NCI-H510A treated with DMSO at 0.1 percent for 48 hours (cell line): ENCODE data around the gene MME.
A peak's percentile ranks its signal among the peaks of the same experiment; 100 is the strongest.
"Not testable (repeated sequence)": the region's sequence is repeated elsewhere in the genome, so short reads cannot be mapped to it uniquely, and the experiment has no call there.

Source experiments
- DNase-seq: peaks from one replicate; lab custom pipeline; 2025; lab: John Stamatoyannopoulos, UW

Gene MME

DNA sequence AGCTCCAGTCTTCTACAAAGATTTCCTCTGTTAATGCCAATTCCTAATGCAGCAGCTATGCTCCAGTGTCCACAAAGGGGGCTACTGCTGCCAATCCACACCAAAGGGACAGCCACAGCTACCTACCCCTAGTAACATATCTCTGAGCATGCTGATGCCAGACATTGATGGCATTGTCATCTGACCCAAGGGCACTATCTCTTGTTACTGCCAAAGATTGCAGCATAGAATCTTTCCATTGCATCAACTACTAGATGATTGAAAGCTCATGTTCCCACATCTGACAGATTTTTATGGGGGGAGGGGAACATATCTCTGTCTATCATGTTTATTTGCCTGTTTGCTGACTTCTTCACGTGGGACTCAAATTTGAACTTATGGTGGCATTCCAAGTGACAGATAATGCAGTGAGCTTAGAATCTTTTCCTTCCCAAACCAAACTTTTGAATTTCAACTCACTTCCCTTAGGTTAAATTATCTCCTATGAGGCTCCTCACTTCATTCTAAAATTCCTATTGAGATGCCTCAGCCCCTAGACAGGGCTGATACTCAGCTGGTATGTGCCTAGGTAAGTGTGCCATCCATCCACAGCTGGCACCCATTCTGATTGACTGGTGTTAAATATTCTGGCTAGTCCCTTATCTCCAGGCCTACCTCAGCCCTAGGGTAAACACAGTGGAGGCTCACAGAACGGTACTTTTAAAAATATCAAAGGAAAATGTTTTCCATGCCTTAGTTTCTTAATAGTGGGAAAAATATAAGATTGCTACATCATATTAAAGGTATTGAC is 113.0 kb downstream of the MME start:
- no peak for DNase-seq

DNA sequence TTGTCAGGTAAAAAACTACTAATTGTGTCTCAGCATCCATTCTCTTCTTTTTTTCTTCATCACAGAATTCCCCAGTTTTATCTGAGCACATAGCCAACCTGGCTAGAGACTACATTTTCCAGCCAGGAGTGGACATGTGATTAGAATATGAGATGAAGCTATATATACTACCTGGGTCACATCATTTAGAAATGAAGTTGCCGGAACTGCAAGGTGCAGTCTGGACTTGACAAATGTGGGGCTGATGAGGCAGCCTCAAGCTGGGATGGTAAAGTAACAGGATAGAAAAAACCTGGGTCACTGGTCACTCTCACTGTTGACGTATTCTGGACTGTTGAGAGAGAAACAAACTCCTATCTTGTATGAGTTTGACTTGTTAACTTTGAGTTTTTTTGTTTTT is 113.7 kb downstream of the MME start:
- DNase-seq, result no peak

DNA sequence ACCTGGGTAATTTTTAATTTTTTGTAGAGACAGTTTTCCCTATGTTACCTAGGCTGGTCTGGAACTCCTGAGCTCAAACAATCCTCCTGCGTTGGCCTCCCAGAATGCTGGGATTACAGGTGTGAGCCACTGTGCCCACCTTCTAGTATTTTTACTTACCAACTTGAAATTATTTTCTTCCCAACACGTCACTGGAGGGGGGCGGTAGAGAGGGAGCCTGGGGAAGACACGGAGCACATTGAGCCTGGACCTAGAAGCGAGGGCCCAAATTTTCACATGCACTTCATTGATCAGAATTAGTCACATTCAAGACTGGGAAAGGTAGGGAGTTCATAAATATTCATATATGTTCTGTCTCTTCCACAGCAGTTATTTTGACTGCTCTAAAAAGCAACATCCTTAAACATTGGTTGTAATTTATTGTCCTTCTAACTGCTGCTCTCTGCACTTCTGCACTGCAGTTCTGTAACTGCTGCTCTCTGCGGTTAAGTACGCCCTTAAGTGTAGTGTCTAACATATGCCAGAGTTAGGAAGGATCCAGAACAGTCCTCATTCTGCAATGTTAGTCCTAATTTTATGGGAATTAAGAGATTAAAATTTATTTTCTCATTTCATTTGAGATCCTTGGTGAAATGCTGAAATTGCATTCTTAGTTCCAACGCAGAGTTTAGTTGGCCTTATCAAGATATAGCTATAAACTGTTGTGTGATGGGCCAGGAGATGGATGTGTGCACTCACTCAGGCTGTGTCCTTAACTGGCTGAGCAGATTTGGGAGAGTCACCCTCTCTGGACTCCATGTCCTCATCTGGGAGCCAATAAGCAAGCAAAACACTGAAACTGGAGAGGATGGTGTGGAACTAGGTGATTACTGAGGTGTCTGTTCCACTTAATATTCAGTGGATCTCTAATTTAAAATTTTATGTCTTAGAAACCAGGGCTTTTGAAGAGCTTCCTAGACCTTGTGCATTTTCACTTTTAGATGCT is 115.1 kb downstream of the MME start:
- no peak for DNase-seq

DNA sequence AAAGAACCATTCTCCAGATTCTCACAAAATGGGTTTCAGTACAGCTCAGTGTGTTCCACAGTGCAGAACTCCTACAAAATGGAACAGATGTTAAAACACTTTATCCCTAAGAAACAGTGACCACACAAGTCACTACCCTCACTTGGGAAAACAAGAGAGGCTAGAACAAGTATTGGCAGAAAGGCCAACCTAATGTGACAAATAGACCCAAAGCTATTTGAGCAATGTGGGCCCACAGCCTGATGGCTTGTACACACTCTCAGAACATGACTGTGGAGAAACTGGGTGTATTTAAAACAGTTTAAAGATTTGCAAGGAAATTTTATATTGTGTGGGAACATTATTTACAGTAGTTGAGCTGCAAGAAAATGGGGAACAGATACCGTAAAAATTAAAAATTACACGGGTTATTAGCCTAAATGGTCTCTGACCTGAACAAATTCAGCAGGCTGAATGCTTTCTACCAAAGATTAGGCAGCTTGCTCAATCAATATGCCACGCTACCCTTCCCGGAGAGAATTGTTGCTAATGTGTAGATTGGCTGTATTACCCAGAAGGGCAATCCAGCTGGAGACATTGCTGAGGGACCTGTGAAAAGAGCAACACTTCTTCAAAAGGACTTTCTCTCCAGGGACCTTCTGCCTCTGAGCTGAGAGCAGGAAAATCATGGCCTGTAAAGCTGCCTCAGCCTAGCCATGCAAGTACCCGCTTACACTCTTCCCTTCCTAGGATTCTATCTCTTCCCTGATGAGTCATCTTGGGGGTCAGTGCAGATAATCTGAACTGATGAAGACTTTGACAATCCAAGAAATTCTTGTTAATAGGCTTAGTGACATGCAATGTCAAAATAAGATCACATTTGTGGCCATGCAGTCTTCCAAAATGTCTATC is 116.3 kb downstream of the MME start:
- DNase-seq, result no peak

DNA sequence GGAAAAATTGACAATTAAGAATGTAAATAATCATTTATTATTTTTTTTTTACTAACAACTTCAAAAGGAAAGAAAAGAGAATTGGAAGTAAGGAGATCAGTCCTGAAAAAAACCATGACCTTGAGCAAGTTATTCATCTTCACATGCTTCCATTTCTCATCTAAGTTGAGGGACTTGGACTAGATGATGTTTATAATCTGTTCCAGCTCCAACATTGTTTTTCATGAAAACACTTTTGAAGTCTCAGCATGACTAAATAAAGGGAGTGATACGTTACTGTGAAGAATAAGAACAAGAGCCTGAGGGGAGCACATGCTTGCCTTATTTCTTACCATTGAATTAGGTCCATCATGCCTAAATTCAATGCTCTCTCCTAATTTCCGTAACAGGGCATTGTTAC is 117.7 kb downstream of the MME start:
- no peak for DNase-seq

DNA sequence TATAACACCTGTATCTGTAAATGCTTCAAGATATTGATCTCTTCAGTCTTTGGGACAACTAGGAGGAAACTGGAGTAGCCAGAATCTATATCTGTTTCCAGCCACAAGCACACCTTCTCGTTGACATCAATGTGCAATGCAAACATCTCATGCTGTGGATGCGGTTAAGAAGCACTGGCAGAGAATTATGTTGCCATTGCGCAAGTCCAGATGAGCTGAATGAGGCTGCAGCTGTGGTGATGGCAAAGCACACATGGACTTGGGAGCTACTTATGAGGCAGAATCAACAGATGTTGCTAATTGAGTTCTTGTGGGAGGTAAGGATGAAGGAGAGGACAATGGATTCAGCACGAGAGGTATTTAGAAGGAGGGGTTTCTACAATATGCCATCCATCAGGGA is 122.5 kb downstream of the MME start:
- DNase-seq, result peak; percentile 23

DNA sequence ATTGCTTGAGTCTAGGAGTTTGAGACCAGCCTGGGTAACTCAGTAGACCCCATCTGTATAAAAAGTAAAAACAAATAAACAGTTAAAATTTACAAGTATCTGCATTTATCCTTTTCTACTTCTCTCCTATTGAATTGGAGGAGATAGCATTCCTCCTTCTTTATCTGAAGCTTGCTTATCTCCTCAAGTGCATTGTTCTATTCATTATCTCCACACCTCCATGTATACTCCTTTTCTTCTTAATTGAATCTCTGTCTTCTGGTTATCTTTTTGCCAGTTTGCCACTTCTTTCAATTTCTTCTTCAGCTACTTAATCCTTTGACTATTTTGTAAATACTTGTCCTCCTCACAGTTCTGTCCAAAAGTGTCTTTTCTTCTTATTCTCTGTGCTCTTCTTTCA is 124.7 kb downstream of the MME start:
- no peak for DNase-seq

DNA sequence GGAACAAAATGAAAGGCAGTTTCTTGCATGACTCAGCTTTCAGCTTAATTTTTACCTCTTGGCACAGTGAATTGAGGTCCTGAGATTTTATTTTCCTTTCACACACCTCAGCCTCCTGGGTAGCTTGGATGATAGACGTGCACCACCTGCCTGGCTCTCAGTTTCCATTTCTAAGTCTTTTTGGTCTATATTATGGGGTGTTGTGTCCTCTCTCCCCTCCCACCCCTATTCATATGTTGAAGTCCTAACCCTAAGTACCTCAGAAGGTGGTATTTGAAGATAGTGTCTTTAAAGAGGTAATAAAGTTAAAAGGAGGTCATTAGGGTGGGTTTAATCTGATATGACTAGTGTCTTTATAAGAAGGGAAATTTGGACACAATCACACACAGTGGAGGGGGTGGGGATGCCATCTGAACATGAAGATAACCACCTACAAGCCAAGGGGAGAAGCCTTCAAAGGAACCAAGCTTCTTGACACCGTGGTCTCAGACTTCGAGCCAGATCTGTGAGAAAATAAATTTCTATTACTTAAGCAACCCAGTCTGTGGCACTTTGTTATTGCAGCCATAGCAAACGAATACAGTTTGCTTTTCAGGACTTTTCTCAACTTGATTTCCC is 128.2 kb downstream of the MME start:
- DNase-seq, result no peak

DNA sequence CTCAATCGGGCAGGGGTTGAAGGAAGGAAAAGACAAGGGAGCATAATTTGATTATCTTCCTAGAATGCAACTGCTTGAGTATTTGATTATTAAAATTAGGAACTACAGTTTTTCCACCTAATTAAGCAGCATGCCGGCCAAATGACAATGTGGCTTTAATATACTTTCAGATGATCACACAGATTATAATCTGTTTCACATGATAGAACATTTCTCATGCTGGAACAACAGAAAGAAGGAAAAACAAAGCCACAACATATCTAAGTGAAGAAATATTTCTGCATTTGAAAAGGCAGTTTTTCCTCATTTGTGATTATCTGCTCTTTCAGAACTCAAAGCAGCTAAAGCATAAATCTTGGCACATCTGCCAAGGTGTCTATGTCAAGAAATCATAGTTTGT is 130.6 kb downstream of the MME start:
- no peak for DNase-seq

DNA sequence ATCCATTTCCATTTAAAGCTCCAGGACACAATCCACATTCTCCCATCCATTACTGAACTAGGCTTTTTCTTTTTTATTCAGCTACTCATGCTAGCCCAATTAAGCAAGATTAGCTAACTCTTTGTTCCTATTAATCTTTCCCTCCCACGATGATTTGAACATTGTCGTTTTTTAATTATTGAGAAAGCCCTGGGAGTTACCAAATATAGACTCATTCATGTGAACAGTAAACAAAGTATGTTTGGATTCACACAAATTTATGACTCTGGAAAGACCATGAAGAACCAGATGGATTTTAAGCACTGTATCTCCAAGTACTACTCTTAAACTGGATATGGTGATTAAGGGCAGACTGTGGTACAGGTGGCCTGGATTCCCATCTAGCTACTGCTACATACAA is 131.1 kb downstream of the MME start:
- no peak for DNase-seq

DNA sequence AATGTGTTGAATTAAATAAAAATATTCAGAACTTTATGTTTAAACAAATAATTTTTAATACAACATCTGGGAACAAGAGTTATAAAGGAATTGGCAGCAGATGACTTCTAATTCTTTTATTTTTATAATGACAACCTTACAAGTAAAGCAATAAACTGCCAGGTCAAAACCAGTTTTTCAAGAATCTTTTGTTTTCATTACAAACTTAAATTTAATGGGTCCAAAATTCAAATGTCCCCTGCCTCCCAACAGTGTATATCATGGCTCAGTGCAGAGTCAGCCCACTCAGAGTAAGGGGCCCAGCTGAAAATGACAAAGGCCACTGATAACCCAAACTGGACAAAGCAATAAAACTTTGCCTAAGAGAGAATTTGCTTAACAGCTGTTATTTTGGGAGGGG is 131.8 kb downstream of the MME start:
- DNase-seq, result no peak

DNA sequence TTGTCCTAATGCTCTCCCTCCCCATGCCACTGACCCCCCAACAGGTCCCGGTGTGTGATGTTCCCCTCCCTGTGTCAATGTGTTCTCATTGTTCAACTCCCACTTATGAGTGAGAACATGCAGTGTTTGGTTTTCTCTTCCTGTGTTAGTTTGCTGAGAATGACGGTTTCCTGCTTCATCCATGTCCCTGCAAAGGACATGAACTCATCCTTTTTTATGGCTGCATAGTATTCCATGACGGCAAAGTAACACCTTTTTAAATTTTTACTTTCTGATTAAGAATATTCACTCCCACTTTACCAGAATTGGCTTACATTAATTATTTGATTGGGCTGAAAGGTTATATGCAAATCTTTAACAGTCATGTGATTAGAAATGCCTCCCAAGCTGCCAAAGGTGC is 135.9 kb downstream of the MME start:
- DNase-seq, result not testable (repeated sequence)

DNA sequence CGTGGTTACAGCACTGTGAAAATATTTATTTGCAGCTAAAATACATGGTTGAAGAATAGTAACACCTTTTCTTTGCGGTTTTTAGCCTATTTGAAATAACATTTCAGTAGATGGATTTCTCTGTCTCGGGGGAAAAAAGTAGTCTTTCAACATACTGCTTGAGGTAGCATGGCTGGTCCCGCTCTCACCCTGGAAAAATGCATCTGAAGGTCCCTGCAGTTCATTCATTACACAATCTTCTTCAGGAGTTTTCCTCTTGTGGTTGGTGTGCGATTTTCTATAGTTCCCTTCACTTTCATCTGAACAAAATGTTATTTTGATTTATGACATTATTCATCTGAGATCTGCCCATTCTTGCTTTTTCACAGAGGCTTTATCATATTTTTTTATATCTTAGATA is 137.5 kb downstream of the MME start:
- DNase-seq, result no peak

DNA sequence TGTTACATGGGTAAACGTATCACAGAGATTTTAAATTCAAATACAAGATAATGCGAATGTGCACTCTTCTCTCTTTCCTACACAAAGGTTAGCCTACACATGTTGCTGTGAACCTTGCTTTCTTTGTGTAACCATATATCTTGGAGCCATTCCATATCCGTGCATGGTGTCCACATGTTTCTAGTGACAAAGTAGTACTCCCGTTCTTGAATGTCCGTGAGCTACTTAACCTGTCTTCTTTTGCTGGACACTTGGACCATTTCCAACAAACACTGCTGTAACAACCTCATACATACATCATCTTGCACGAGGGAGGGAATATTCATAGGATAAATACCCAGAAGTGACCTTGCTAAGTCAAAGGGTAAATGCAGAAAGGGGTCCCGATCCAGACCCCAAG is 138.3 kb downstream of the MME start:
- DNase-seq, result no peak

DNA sequence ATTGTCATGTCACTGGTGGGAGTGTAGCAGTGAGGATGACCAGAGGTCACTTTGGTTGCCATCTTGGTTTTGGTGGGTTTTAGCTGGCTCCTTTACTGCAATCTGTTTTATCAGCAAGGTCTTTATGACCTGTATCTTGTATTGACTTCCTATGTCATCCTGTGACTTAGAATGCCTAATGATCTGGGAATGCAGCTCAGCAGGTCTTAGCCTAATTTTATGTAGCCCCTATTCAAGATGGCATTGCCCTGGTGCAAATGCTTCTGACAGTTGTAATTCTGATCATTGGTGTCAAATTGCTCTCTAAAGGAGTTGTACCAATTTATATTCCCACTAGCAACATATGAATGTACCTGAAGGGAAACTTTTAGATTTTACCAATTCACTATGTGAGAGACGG is 139.0 kb downstream of the MME start:
- no peak for DNase-seq

DNA sequence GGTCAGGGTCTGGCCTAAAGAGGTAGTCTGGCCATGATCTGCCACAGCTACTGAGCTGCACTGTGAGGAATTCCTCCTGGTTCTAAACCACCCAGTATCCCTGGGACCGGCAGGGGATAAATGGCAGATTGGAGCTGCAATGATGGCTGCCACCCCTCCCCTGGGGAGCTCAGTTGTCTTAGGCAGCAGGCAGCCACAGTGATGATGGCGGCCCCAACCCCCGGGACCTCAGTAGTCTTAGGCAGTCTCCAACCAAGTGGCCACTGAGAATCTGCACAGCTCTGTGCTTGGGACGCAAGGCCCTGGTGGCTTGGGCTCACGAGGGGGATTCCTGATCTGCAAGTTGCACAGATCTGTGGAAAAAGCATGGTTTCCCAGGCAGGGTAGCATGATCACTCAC is 145.3 kb downstream of the MME start:
- no peak for DNase-seq

DNA sequence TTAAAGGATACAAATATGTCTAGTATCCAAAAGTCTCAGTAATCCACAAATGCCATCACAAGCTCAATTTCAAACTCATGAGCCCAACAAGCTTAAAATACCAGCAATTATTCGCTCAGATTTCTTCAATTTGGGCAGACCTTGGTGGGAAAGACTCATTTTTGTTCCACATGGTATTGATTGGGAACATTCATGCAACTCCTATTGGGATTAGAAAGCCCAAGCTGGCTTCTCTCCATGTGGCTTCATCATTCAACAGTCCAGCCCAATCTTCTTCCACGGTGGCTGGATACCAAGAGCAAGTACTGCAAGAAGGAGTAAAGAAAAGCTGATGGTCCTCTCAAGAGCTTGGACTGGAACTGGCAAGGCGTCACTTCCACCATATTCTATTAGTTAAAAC is 147.0 kb downstream of the MME start:
- DNase-seq, result no peak

DNA sequence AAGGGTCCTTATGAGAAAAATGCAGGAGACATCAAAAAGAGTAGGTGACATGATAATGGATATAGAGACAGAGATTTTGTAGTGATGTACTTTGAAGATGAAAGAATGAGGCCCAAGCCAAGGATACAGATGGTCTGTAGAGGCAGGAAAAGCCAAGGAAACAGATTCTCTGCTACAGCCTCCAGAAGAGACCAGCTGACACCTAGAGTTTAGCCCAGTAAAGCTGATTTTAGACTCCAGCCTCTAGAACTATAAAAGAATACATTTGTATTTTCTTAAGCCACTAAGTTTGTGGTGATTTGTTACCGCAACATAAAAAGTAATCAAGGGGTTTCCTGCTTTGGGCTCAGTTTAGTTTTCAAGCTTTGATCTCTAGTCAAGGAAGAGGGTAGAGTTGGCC is 148.6 kb downstream of the MME start:
- no peak for DNase-seq

DNA sequence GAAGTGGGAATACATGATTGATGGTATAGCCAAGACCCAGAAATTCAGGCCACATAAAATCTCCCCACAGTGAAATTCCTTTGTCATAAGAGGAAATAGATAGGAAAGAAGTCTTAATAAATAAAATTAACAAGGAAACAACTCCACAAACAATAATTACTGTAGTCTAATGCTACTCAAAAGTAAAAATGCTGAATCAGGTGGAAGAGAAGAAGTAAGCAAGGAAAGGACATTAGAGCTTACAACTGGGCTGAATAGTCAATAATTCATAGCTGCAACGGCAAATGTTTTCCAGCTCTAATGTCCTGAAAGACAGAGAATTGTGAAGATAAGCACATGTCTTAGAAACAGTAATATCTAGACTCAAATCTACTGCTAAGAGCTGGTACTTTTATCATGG is 149.0 kb downstream of the MME start:
- no peak for DNase-seq

DNA sequence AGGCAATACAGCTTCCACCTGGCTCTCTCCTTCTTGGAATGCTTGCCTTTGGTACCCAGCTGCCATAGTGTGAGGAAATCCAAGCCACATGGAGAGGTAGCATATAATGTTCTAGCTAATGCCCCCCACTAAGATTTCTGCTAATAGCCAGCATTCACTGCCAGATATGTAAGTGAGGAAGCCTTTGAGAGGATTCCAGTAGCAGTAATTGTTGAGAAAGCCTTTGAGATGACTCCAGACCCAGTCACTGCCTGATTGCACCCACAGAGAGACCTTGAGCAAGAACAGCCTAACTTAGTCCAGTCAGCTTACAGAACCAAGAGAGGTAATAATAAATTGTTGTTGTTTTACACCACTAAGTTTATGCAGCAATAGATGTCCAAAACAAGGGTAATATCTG is 150.3 kb downstream of the MME start:
- DNase-seq, result no peak

DNA sequence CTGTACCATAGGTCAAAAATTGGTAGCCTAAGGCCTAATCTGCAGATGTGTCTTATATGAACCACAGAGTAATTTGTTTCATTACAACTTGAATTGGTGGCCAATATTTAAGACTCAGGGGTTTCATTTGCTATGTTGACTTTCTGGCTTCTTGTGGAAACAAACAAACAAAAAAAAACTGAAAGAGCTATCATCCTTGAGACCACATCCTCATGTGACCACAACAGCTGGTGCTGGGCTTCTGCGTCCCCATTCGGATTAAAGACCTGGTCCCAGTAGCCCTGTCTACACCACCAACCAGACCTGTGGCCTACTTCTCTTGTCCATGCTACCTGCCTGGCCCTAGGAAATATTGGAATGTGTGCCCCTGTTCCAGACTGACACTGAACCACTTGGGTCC is 151.7 kb downstream of the MME start:
- DNase-seq, result no peak

DNA sequence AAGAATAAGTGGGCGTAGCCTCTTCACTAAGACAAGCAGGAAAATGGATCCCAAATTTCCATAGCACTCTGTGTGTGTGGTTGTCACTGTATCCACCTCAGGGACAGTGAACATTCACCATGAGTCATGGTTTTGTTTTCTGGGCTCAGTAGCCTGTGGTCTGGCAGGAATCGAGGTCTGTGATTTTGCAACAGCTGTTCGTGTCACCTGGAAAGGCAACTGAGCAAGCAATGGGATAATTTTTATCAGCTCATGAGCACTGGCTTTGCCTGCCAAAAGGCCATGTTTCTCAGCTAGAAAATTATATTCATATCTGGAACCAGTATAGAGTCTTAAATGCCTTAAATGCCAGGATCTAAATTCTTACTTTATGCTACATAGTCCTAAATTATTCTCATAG is 152.5 kb downstream of the MME start:
- DNase-seq, result no peak
